Stimulated activated memory B cell treated with anti-CD40 and anti-IgM and Interleukin-4, amounts not matched to agents 10 μg/mL and 1 μg/mL and 100 μg/mL, for 72 hours (primary cell): ENCODE data around the gene TPPP.
"Not testable (repeated sequence)": the region's sequence is repeated elsewhere in the genome, so short reads cannot be mapped to it uniquely, and the experiment has no call there.

Experiments used
- ATAC-seq: fragments of 150-1000 bp; cut with Tn5 transposase; 2 replicates; pipeline ENCODE4 v1.10.0; 2021
- H3K27ac Mint-ChIP-seq: one replicate; pipeline ENCODE4 v1.8.0; 2022; ENCODE audit warnings: mild to moderate bottlenecking, mixed read lengths
- H3K27me3 Mint-ChIP-seq: one replicate; pipeline ENCODE4 v1.8.0; 2022; ENCODE audit warnings: mixed read lengths
- H3K36me3 Mint-ChIP-seq: one replicate; pipeline ENCODE4 v1.8.0; 2022; ENCODE audit warnings: mixed read lengths
- H3K4me1 Mint-ChIP-seq: one replicate; pipeline ENCODE4 v1.8.0; 2022; ENCODE audit warnings: mixed read lengths
- H3K4me3 Mint-ChIP-seq: one replicate; pipeline ENCODE4 v1.8.0; 2022; ENCODE audit warnings: mild to moderate bottlenecking, moderate library complexity, mixed read lengths
- H3K9me3 Mint-ChIP-seq: one replicate; pipeline ENCODE4 v1.8.0; 2022; ENCODE audit warnings: mixed read lengths

TPPP gene

DNA sequence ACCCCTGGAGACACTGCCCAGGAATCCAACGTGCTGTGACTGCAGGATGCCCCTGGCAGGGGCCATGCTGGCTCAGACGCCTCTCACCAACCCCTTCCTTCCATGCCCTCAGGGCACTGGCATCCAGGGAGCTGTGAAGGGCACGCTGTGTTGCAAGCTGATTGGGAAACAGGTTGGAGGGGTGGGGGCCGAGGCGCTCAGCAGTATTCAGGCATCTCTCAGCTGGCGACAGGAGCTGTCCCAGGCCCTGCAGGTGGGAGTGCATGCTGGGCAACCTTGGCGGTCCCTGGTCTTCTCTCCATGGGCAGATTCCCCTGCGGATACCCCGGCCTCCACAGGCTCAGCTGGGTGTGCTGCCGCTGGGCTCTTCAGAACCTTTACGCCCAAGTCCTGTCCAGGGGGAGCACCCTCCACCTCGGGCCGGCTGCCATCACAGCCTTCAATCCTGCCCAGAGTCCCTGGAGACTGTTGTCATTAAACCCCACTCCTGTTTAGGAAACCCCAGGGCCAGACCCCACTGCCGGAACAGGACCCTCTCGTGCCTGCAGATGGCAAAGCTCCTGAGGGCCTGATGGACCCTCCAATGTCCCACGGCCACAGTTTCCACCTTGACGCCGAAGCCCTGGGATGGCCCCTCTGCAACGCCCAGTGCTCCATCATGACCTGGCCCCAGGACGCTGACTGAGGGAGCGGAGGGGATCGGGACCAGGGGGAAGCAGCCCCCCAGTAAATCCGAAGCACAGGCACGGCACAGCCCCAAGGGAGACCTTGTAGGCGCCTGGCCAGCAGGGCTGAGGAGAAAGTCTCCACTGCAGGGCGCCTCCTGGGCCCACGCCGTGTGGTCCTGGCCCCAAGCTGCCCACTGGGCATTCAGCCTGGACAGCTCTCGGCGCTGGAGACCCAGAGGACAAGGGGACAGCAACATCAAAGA, 9.3 kb downstream of the TPPP start:
- no peak overlapping the region for H3K27ac Mint-ChIP-seq
- H3K27me3 Mint-ChIP-seq = peaks cover 42% of the 10 kb centered on the region
- no peak for ATAC-seq
- H3K4me3 Mint-ChIP-seq = no peak overlapping the region
- H3K36me3 Mint-ChIP-seq = no peaks in the 10 kb centered on the region
- H3K9me3 Mint-ChIP-seq = no peaks in the 10 kb centered on the region
- H3K4me1 Mint-ChIP-seq = no peaks in the 10 kb centered on the region

DNA sequence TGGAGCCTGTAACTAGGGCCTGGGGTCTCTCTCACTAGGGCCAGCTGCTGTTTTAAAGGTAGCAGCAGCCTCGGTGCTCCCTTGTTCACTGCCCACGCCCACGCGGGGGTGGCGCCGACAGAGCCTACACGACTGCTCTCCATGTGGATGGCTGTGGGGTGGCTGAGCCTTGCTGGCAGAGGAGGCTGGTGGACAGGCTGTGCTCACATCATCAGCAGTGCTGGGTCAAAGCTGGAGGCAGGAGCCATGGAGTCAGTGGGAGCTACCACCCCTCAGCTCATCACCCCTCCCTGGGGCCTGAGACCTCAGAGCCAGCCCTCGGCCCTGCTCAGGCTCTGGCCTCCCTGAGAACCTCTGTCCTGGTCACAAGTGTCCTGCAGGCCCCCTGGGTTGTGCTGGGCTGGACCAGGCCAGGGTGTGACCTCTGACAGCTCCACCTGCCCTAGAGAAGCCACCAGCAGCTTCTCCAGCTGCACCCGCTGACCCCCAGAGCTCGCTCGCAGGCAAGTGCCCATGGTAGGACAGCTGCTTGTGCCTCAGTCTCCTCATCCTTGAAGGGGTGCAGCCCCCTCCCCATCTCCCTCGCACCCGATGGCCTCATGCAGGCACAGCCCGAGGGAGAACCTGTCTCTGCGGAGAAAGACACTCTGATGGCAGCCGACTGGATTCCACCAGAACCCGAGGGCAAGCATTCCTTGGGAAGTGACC, 10.3 kb downstream of the TPPP start:
- H3K4me1 Mint-ChIP-seq, H3K36me3 Mint-ChIP-seq, ATAC-seq, H3K9me3 Mint-ChIP-seq, H3K27ac Mint-ChIP-seq, H3K4me3 Mint-ChIP-seq: not testable (repeated sequence)
- peaks cover 36% of the 10 kb centered on the region for H3K27me3 Mint-ChIP-seq

DNA sequence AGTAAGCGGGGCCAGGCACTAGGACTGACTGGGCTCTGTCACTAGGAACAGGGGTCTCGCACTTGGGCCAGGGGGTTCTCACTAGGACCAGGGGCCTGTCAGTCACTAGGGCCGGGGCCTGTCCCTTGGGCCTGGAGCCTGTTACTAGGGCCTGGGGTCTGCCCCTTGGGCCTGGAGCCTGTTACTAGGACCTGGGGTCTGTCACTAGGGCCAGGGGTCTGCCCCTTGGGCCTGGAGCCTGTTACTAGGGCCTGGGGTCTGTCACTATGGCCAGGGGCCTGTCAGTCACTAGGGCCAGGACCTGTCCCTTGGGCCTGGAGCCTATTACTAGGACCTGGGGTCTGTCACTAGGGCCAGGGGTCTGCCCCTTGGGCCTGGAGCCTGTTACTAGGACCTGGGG, 10.9 kb downstream of the TPPP start:
- ATAC-seq, H3K4me3 Mint-ChIP-seq, H3K4me1 Mint-ChIP-seq, H3K27ac Mint-ChIP-seq, H3K9me3 Mint-ChIP-seq, H3K36me3 Mint-ChIP-seq: not testable (repeated sequence)
- H3K27me3 Mint-ChIP-seq = peaks cover 36% of the 10 kb centered on the region

DNA sequence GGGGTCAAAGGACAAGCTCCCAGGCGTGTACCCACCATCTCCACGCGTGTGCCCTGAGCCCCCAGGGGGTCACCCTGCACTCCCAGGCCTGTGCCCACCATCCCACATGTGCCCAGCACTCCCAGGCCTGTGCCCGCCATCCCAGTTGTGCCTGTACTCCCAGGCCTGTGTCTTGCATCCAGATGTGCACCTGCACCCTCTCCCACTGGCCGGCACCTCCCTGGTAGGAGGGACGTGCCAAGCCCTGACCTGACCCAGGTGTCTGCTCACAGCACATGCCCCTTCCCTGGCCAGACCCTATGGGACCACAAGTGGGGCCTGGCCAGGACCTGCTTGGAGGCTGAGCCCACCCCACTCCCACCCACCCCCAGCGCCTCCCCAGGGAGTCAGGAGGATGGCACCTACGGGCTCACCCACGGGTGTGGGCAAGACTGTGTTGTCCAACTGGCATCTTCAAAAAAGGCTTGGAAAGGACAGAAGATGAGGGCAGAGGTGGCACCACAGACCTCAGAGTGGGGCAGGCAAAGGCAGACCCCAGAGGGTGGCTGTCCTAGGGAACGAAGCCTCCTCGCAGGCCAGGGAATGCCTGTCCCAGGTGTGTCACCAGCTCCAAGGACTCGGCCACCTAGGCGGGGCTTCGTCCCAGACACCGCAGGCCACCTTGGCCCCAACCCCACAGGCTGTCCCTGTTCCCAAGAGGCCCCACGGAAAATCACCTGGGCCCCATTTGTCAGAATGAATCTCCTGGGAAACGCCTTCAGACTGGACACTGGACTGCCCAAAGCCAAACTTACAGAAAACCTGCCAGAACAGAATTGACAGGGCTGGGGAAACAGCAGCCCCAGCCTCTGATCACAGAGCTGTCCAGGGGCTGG, 11.6 kb downstream of the TPPP start:
- not testable (repeated sequence) for H3K4me1 Mint-ChIP-seq, H3K9me3 Mint-ChIP-seq, H3K27ac Mint-ChIP-seq, ATAC-seq, H3K36me3 Mint-ChIP-seq, H3K4me3 Mint-ChIP-seq
- H3K27me3 Mint-ChIP-seq = peaks cover 36% of the 10 kb centered on the region

DNA sequence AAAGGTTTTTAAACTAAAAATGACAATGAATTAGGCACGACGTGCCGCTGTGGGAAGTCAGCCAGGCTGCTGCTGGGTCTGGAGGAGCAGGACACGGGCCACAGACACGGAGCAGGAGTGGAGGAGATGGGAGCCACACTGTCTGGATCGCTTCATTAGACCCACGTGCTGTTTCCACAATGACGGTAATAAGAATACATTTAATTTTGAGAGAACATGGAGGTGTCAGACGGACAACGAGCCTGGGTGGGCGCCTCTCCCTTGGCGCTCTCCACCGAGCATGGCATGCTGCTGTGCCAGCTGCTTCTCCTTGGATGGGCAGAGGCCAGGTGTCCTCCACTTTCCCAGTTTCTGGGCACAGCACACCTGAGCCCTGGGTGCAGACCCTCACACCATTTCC, 12.3 kb downstream of the TPPP start:
- H3K9me3 Mint-ChIP-seq, H3K4me3 Mint-ChIP-seq, H3K36me3 Mint-ChIP-seq, H3K27ac Mint-ChIP-seq, H3K4me1 Mint-ChIP-seq, ATAC-seq: not testable (repeated sequence)
- peaks cover 32% of the 10 kb centered on the region for H3K27me3 Mint-ChIP-seq

DNA sequence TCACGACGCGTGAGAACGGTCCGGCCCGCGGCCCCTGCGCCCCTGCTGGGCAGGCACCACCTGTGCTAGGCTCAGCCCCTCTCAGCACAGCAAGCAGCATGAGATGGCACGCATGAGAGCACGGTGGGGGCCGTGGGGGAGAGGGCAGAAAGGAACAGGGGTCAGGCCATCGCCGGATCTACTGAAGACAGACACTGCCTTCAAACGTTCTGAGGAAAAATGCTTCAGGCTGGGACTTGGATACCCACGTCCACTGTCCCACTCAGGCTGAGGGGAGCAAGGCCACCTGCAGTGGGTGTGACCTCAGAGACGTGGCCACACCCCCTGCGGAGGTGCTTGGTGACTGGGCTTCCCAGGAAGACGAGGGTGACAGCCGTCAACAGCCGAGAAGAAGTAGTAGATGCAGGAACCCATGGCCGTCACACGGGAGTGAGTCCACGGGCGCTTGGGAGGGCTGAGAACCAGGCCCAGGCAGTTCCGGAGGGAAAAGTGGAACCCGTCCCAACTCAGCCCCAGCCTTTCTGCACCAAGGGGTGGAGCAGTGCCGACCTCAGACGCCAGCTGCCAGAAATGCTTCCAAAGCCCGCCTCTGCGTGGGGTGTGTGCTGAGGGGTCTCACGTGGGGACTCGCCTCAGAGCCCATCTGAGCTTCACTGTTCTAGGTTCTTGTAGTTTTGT, 12.9 kb downstream of the TPPP start:
- not testable (repeated sequence) for ATAC-seq, H3K4me3 Mint-ChIP-seq, H3K36me3 Mint-ChIP-seq, H3K27ac Mint-ChIP-seq, H3K9me3 Mint-ChIP-seq, H3K4me1 Mint-ChIP-seq
- H3K27me3 Mint-ChIP-seq = peaks cover 26% of the 10 kb centered on the region

DNA sequence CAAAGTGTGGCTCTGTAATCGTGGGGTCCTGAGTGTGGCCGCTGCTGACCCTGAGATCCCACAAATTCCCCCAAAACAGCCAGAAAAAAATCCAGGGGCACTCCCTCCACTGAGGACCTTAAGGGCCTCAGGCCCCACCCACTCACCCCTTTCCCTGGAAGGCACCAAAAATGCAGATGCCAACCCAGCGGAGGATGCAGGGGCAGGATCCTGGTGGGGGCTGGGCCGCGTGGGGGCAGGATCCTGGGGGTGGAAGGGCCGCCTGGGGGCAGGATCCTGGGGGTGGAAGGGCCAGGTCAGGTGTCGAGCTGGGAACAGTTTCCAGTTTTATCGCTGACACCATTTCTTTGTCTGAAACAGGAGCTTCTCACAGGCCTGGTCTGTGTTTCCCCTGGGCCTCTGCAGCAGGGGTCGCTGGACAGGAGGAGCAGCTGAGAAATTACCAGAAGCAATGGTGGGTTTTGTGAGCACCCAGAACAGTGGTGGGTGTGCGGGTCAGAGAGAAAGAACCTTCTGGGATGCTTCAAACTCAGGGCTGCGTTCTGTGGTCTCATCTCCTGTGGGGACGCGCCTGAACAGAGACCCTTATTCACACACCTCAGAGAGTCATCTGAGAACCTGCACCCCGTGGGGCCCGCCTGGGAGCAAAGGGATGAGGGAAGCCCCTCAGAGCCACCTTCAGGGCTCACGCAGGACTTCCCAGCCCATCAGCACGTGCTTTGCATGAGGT, 13.8 kb downstream of the TPPP start:
- peaks cover 25% of the 10 kb centered on the region for H3K27me3 Mint-ChIP-seq
- H3K9me3 Mint-ChIP-seq, H3K36me3 Mint-ChIP-seq, H3K27ac Mint-ChIP-seq, H3K4me1 Mint-ChIP-seq, H3K4me3 Mint-ChIP-seq: not testable (repeated sequence)
- peak; percentile 40 for ATAC-seq

DNA sequence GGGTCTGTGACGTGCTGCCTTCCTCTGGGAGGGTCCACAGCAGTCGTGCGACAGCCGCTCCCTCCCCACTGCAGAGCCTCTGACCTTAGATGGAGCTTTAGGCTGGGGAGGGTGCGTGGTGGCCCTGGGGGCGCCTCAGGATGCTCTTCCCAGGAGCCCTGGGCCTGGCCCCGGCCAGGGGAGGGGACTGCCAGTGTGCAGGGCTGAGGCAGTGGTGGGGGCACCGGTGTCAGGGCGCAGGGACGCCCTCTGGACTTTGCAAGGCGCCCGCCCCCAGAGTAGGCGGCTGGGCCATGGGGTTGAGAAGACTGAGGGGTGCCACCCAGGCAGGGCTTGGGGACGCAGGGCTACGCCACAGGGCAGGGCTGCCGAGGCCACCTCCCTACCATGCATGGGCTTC, 14.6 kb downstream of the TPPP start:
- H3K9me3 Mint-ChIP-seq, H3K4me3 Mint-ChIP-seq, H3K36me3 Mint-ChIP-seq, H3K27ac Mint-ChIP-seq, H3K4me1 Mint-ChIP-seq: not testable (repeated sequence)
- ATAC-seq = peak; percentile 25
- peaks cover 26% of the 10 kb centered on the region for H3K27me3 Mint-ChIP-seq

DNA sequence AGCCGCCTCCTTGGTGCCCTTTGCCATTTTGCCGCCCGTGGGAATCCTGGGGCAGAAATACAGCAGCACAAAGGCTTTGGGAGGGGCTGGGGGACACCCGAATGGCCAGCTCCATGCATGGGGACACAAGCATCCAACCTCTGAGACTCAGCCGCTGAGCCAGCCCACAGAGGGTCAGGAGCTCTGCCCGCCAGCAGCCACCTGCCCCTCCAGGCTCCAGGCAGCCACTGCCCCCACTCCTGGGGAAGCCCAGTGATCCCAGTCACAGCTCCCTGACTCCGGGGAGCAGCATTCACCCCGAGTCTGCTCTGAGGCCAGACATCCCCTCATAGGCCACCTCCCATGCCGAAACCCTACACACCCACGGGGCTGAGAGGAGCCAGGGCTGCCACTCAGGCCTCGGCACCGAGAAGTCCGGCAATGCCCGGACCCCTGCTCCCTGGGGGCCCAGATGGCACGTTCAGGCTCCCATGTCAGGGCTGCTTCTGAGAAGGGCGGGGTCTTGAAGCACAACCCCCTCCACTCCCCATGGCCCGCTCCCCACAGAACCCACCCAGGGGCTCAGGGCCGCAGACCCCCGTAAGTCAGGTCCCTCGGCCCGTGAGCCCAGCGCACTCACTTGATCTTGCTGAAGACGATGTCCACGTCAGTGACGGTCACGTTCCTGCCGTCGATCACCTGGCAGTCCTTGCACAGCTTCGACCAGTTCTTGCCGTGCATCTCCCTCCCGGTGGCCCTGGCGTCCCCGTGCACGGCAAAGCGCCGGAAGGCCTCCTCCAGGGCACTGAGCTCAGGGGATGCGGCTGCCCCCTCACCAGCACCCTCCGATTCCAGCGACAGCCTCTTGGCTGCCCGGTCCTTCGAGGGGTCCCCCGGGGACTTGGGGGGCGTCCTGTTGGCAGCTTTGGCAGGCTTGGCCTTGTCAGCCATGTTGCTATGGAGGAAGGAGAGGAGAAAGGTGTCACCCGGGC, 15.7 kb downstream of the TPPP start:
- no peak overlapping the region for H3K4me3 Mint-ChIP-seq
- ATAC-seq = no peak
- H3K9me3 Mint-ChIP-seq = no peaks in the 10 kb centered on the region
- H3K4me1 Mint-ChIP-seq = peaks cover 18% of the 10 kb centered on the region
- H3K36me3 Mint-ChIP-seq = no peaks in the 10 kb centered on the region
- H3K27me3 Mint-ChIP-seq = peaks cover 26% of the 10 kb centered on the region
- H3K27ac Mint-ChIP-seq = no peak overlapping the region

DNA sequence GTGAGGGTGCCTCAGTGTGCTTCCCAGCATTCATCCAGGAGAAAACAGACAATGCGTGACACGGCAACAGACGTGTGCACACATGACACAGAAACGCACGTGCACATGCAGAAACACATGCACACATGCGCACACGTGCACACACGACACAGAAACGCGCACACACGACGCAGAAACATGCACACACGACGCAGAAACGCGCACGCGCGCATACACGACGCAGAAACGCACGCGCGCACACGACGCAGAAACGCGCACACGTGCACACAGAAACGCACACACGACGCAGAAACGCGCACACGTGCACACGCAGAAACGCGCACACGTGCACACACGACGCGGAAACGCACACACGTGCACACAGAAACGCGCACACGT, 16.5 kb downstream of the TPPP start:
- Mint-ChIP-seq H3K36me3 (no peaks in the 10 kb centered on the region), H3K27me3 (peaks cover 33% of the 10 kb centered on the region), H3K4me3 (no peak overlapping the region), H3K9me3 (no peaks in the 10 kb centered on the region), H3K27ac (no peak overlapping the region), H3K4me1 (peaks cover 25% of the 10 kb centered on the region)
- ATAC-seq = no peak

DNA sequence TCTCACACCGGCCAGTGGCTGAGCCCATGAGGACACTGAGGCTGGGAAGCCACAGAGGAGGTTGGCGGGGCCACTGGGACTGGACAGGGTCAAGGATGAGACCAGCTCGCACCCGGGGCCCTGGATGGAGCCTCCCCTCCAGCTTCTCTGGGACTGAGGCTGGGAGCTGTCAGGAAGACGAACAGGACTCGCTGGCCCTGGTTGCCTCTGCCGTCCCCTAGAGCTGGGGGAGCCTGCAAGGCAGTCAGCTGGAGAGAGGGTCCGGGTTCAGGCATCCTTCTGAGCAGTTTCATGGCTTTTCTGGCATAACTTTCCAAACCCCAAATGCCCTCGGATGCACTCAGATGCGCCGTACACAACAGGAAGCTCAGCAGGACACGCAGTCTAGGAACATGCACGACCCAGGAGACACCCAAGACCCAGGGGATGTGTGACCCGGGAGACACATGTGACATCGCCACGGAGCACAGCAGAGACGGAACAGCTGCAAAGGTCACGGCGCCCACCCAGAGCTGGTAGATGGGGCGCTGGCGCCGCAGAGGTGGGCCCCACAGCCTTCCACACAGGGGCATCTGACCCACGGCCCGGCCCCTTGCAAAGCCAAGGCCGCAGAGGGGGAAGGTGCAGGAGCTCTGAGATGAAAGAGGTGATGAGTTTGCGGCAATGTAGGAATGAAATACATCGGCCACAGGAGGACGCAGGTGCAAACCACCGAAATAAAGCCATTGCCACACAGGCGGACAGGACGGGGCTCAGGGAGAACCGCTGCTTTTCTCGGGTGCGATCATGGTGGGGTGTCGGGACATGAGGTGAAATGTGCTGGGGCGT, 17.1 kb downstream of the TPPP start:
- no peaks in the 10 kb centered on the region for H3K9me3 Mint-ChIP-seq
- no peak overlapping the region for H3K27ac Mint-ChIP-seq
- H3K27me3 Mint-ChIP-seq = peaks cover 38% of the 10 kb centered on the region
- ATAC-seq = no peak
- H3K4me1 Mint-ChIP-seq = peaks cover 30% of the 10 kb centered on the region
- no peaks in the 10 kb centered on the region for H3K36me3 Mint-ChIP-seq
- no peak overlapping the region for H3K4me3 Mint-ChIP-seq

DNA sequence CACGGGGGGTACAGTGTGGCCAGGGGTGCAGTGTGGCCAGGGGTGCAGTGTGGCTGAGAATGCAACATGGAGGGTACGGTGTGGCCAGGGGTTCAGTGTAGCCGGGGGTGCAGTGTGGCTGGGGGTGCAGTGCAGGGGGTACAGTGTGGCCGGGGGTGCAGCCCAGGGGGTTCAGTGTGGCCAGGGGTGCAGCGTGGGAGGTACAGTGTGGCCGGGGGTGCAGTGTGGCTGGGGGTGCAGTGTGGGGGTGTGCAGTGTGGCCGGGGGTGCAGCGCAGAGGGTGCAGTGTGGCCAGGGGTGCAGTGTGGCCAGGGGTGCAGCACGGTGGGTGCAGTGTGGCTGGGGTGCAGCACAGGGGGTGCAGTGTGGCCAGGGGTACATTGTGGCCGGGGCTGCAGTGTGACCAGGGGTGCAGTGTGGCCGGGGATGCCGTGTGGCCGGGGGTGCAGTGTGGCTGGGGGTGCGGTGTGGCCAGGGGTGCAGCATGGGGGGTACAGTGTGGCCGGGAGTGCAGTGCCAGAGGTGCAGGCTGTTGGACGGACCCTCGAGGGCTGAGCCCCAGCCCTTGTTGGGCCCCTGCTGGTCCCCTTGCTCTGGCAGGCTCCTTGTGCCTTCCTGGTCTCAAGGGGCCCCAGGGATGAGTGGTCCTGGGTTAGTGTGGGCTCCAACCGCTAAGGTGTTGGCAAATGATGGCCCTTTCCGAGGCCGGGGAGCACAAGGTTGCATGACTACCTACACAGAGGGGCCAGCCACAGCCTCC, 17.9 kb downstream of the TPPP start:
- Mint-ChIP-seq H3K36me3 (no peaks in the 10 kb centered on the region), H3K27me3 (peaks cover 46% of the 10 kb centered on the region), H3K4me1 (peaks cover 37% of the 10 kb centered on the region), H3K27ac (no peak overlapping the region), H3K9me3 (no peaks in the 10 kb centered on the region), H3K4me3 (no peak overlapping the region)
- no peak for ATAC-seq
